ENCODE data around the gene CCNY. TPM values are rescaled to one million over a fixed set of nuclear protein-coding genes. Genes with fewer than 3 reads are reported as not detected.

CCNY gene
- total RNA-seq, 1 experiment from 2014 or later, result 122 TPM

DNA sequence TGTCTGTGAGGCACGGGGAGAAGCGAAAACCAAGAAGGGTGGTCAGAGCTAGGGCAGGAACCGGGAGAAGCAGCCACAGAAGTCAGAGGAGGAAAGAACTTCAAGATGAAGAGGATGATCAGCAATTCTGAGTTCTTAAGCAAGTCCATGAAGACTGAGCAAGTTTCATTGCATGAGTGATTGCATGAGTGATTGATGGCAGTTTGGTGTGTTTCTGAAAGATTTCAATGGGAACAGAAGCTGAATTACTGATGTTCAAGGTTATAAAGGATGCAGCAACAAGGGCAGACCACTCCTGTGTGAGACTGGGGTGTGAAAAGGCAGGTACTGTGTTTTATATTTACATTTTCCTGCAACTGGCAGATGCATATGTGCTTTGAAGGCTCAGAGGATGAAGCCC, 35.4 kb downstream of the CCNY start:
- Mint-ChIP-seq H3K27ac (ENCODE audit: unreplicated experiment) (peak overlapping the region; percentile 5), H3K4me1 (ENCODE audit: low read depth, unreplicated experiment) (peaks cover 22% of the 10 kb centered on the region), H3K27me3 (ENCODE audit: insufficient read depth, unreplicated experiment) (no peaks in the 10 kb centered on the region), H3K36me3 (ENCODE audit: insufficient read depth, unreplicated experiment) (no peaks in the 10 kb centered on the region), H3K9me3 (ENCODE audit: unreplicated experiment) (no peaks in the 10 kb centered on the region), H3K4me3 (ENCODE audit: unreplicated experiment) (no peak overlapping the region)
- DNase-seq, result no peak
- Histone ChIP-seq H3K27me3 (replicated peaks; ENCODE audit: control insufficient read depth, insufficient read depth, low read length) (no peaks in the 10 kb centered on the region), H3K4me1 (peaks cover 35% of the 10 kb centered on the region), H3K36me3 (ENCODE audit: control insufficient read depth, insufficient read depth, low read length) (peaks cover 2% of the 10 kb centered on the region; the same call in 1 of the 2 replicates), H3K4me3 (ENCODE audit: low read depth, low read length) (no peak overlapping the region), H3K9me3 (no peaks in the 10 kb centered on the region)
- no TSS peak for BruUV-seq (replicated peaks)
- CTCF ChIA-PET, result no interaction called here
- intact Hi-C loops (cut with micrococcal nuclease; ENCODE audit: unreplicated experiment), result no loop called here
- POLR2A ChIA-PET, result no interaction called here
- no peak for TF ChIP-seq CTCF (IDR thresholded peaks at IDR 0.05; ENCODE audit: insufficient read depth in 1 of 2, low read depth in 1 of 2, low read length in 1 of 2, severe bottlenecking in 1 of 2, unreplicated experiment in 1 of 2)

- Mint-ChIP-seq H3K4me1 (ENCODE audit: low read depth, unreplicated experiment) (peaks cover 22% of the 10 kb centered on the region), H3K27ac (ENCODE audit: unreplicated experiment) (no peak overlapping the region), H3K9me3 (ENCODE audit: unreplicated experiment) (no peaks in the 10 kb centered on the region), H3K27me3 (ENCODE audit: insufficient read depth, unreplicated experiment) (no peaks in the 10 kb centered on the region), H3K4me3 (ENCODE audit: unreplicated experiment) (no peak overlapping the region), H3K36me3 (ENCODE audit: insufficient read depth, unreplicated experiment) (no peaks in the 10 kb centered on the region)
- Histone ChIP-seq H3K36me3 (ENCODE audit: control insufficient read depth, insufficient read depth, low read length) (peaks cover 2% of the 10 kb centered on the region; the same call in 1 of the 2 replicates), H3K4me1 (peaks cover 31% of the 10 kb centered on the region), H3K9me3 (no peaks in the 10 kb centered on the region), H3K4me3 (ENCODE audit: low read depth, low read length) (no peak overlapping the region), H3K27me3 (replicated peaks; ENCODE audit: control insufficient read depth, insufficient read depth, low read length) (no peaks in the 10 kb centered on the region)
- TF ChIP-seq CTCF (IDR thresholded peaks at IDR 0.05; ENCODE audit: insufficient read depth in 1 of 2, low read depth in 1 of 2, low read length in 1 of 2, severe bottlenecking in 1 of 2, unreplicated experiment in 1 of 2), result no peak
- no peak for DNase-seq
- BruUV-seq (replicated peaks), result no TSS peak
- ChIA-PET CTCF (no interaction called here), POLR2A (no interaction called here)
- intact Hi-C loops (cut with micrococcal nuclease; ENCODE audit: unreplicated experiment), result no loop called here
Observed at GRCh38 chr10:35372329-35372728, 36.0 kb downstream of the CCNY start.

- TF ChIP-seq CTCF (IDR thresholded peaks at IDR 0.05; ENCODE audit: insufficient read depth in 1 of 2, low read depth in 1 of 2, low read length in 1 of 2, severe bottlenecking in 1 of 2, unreplicated experiment in 1 of 2), result no peak
- Histone ChIP-seq H3K9me3 (no peaks in the 10 kb centered on the region), H3K4me3 (ENCODE audit: low read depth, low read length) (no peak overlapping the region), H3K36me3 (ENCODE audit: control insufficient read depth, insufficient read depth, low read length) (peaks cover 2% of the 10 kb centered on the region; the same call in 1 of the 2 replicates), H3K27me3 (replicated peaks; ENCODE audit: control insufficient read depth, insufficient read depth, low read length) (no peaks in the 10 kb centered on the region), H3K4me1 (peaks cover 25% of the 10 kb centered on the region)
- no peaks in the 10 kb centered on the region for H3K27me3 Mint-ChIP-seq (ENCODE audit: insufficient read depth, unreplicated experiment)
- ChIA-PET CTCF (no interaction called here), POLR2A (no interaction called here)
- no TSS peak for BruUV-seq (replicated peaks)
- no peak overlapping the region for H3K4me3 Mint-ChIP-seq (ENCODE audit: unreplicated experiment)
- peak overlapping the region; percentile 11 for H3K27ac Mint-ChIP-seq (ENCODE audit: unreplicated experiment)
- H3K9me3 Mint-ChIP-seq (ENCODE audit: unreplicated experiment), result no peaks in the 10 kb centered on the region
- intact Hi-C loops (cut with micrococcal nuclease; ENCODE audit: unreplicated experiment), result no loop called here
- H3K36me3 Mint-ChIP-seq (ENCODE audit: insufficient read depth, unreplicated experiment), result no peaks in the 10 kb centered on the region
- DNase-seq, result no peak
- H3K4me1 Mint-ChIP-seq (ENCODE audit: low read depth, unreplicated experiment), result peaks cover 36% of the 10 kb centered on the region
Observed at GRCh38 chr10:35375091-35375765, 38.9 kb downstream of the CCNY start.

All from Caco-2 (cell line).